ENCODE data around the gene LIMK1. TPM values are rescaled to one million over a fixed set of nuclear protein-coding genes. Genes with fewer than 3 reads are reported as not detected.

LIMK1 gene
- total RNA-seq, 1 experiment from 2014 or later, result 31.4 TPM

GRCh38 chr7:74063223-74063641 lies 20.4 kb upstream of the LIMK1 start:
- ChIA-PET POLR2A (no interaction called here), CTCF (no interaction called here)
- no peaks in the 10 kb centered on the region for H3K36me3 Mint-ChIP-seq (ENCODE audit: insufficient read depth, unreplicated experiment)
- peaks cover under 1% of the 10 kb centered on the region for H3K27me3 Mint-ChIP-seq (ENCODE audit: insufficient read depth, unreplicated experiment)
- no peaks in the 10 kb centered on the region for H3K27me3 ChIP-seq (replicated peaks; ENCODE audit: control insufficient read depth, insufficient read depth, low read length)
- H3K27ac Mint-ChIP-seq (ENCODE audit: unreplicated experiment), result no peak overlapping the region
- H3K4me3 ChIP-seq (ENCODE audit: low read depth, low read length), result no peak overlapping the region
- H3K9me3 ChIP-seq, result no peaks in the 10 kb centered on the region
- no peak for TF ChIP-seq CTCF (IDR thresholded peaks at IDR 0.05; ENCODE audit: insufficient read depth in 1 of 2, low read depth in 1 of 2, low read length in 1 of 2, severe bottlenecking in 1 of 2, unreplicated experiment in 1 of 2)
- no peaks in the 10 kb centered on the region for H3K9me3 Mint-ChIP-seq (ENCODE audit: unreplicated experiment)
- no peak overlapping the region for H3K4me3 Mint-ChIP-seq (ENCODE audit: unreplicated experiment)
- H3K36me3 ChIP-seq (ENCODE audit: control insufficient read depth, insufficient read depth, low read length), result no peaks in the 10 kb centered on the region
- intact Hi-C loops (cut with micrococcal nuclease; ENCODE audit: unreplicated experiment), result no loop called here
- DNase-seq, result no peak
- BruUV-seq (replicated peaks), result no TSS peak
- no peaks in the 10 kb centered on the region for H3K4me1 Mint-ChIP-seq (ENCODE audit: low read depth, unreplicated experiment)
- H3K4me1 ChIP-seq, result no peaks in the 10 kb centered on the region; the same call in 1 of the 2 replicates

GRCh38 chr7:74063646-74064045 lies 20.0 kb upstream of the LIMK1 start:
- POLR2A ChIA-PET, result no interaction called here
- CTCF ChIA-PET, result no interaction called here
- intact Hi-C loops (cut with micrococcal nuclease; ENCODE audit: unreplicated experiment), result no loop called here
- DNase-seq, result no peak
- Histone ChIP-seq H3K36me3 (ENCODE audit: control insufficient read depth, insufficient read depth, low read length) (no peaks in the 10 kb centered on the region), H3K9me3 (no peaks in the 10 kb centered on the region), H3K4me1 (no peaks in the 10 kb centered on the region; the same call in 1 of the 2 replicates), H3K4me3 (ENCODE audit: low read depth, low read length) (no peak overlapping the region), H3K27me3 (replicated peaks; ENCODE audit: control insufficient read depth, insufficient read depth, low read length) (no peaks in the 10 kb centered on the region)
- Mint-ChIP-seq H3K27me3 (ENCODE audit: insufficient read depth, unreplicated experiment) (no peaks in the 10 kb centered on the region), H3K4me3 (ENCODE audit: unreplicated experiment) (no peak overlapping the region), H3K36me3 (ENCODE audit: insufficient read depth, unreplicated experiment) (no peaks in the 10 kb centered on the region), H3K27ac (ENCODE audit: unreplicated experiment) (no peak overlapping the region), H3K4me1 (ENCODE audit: low read depth, unreplicated experiment) (no peaks in the 10 kb centered on the region), H3K9me3 (ENCODE audit: unreplicated experiment) (no peaks in the 10 kb centered on the region)
- TF ChIP-seq CTCF (IDR thresholded peaks at IDR 0.05; ENCODE audit: insufficient read depth in 1 of 2, low read depth in 1 of 2, low read length in 1 of 2, severe bottlenecking in 1 of 2, unreplicated experiment in 1 of 2), result no peak
- no TSS peak for BruUV-seq (replicated peaks)

- CTCF ChIA-PET, result interaction anchor here (0.5 kb wide), 1 partner anchor 13 kb away, joined by 3 read pairs; no protein-coding TSS in a partner anchor
- POLR2A ChIA-PET, result no interaction called here
Measured at GRCh38 chr7:74064696-74065095, 18.9 kb upstream of the LIMK1 start.

More at GRCh38 chr7:74064696-74065095, 18.9 kb upstream of the LIMK1 start:
- no peak for DNase-seq
- no TSS peak for BruUV-seq (replicated peaks)
- no peak overlapping the region for H3K4me3 Mint-ChIP-seq (ENCODE audit: unreplicated experiment)
- H3K4me1 Mint-ChIP-seq (ENCODE audit: low read depth, unreplicated experiment), result no peaks in the 10 kb centered on the region
- Histone ChIP-seq H3K36me3 (ENCODE audit: control insufficient read depth, insufficient read depth, low read length) (no peaks in the 10 kb centered on the region), H3K4me3 (ENCODE audit: low read depth, low read length) (no peak overlapping the region), H3K9me3 (no peaks in the 10 kb centered on the region), H3K27me3 (replicated peaks; ENCODE audit: control insufficient read depth, insufficient read depth, low read length) (no peaks in the 10 kb centered on the region), H3K4me1 (no peaks in the 10 kb centered on the region; the same call in 1 of the 2 replicates)
- H3K27ac Mint-ChIP-seq (ENCODE audit: unreplicated experiment), result no peak overlapping the region
- H3K9me3 Mint-ChIP-seq (ENCODE audit: unreplicated experiment), result no peaks in the 10 kb centered on the region
- intact Hi-C loops (cut with micrococcal nuclease; ENCODE audit: unreplicated experiment), result loop anchor here (5.0 kb wide), 1 partner anchor 118 kb away; no protein-coding TSS in a partner anchor
- H3K36me3 Mint-ChIP-seq (ENCODE audit: insufficient read depth, unreplicated experiment), result no peaks in the 10 kb centered on the region
- TF ChIP-seq CTCF (IDR thresholded peaks at IDR 0.05; ENCODE audit: insufficient read depth in 1 of 2, low read depth in 1 of 2, low read length in 1 of 2, severe bottlenecking in 1 of 2, unreplicated experiment in 1 of 2), result no peak
- H3K27me3 Mint-ChIP-seq (ENCODE audit: insufficient read depth, unreplicated experiment), result no peaks in the 10 kb centered on the region

Data from Caco-2 (cell line).